H9 (cell line): ENCODE results near the gene RNF114. TPM values are rescaled to one million over a fixed set of nuclear protein-coding genes. Genes with fewer than 3 reads are reported as not detected.

ENCODE experiments used
- DNase-seq: peaks from one replicate; pipeline ENCODE4 v3.0.0-alpha.2; 2017
- H2AFZ ChIP-seq: one replicate; pipeline ENCODE4 v1.6.1; 2013; ENCODE audit warnings: mild to moderate bottlenecking, low read length, control low read depth, moderate library complexity
- H2AK5ac ChIP-seq: 2 replicates; pipeline ENCODE4 v1.6.1; 2013; ENCODE audit warnings: low read length, control low read depth, mixed read lengths; ENCODE audit not compliant: insufficient read length
- H2BK120ac ChIP-seq: one replicate; pipeline ENCODE4 v1.6.1; 2013; ENCODE audit warnings: low read depth, mild to moderate bottlenecking, low read length, control low read depth, inconsistent platforms; ENCODE audit not compliant: poor library complexity, severe bottlenecking
- H2BK12ac ChIP-seq: 2 replicates; pipeline ENCODE4 v1.6.1; 2013; ENCODE audit warnings: low read length, control low read depth, mixed read lengths, low read depth; ENCODE audit not compliant: insufficient read length
- H2BK15ac ChIP-seq: 2 replicates; pipeline ENCODE4 v1.6.1; 2013; ENCODE audit warnings: low read depth, low read length, control low read depth
- H2BK20ac ChIP-seq: one replicate; pipeline ENCODE4 v1.6.1; 2013; ENCODE audit warnings: low read depth, mild to moderate bottlenecking, low read length, control low read depth, inconsistent platforms; ENCODE audit not compliant: poor library complexity, severe bottlenecking
- H2BK5ac ChIP-seq: 2 replicates; pipeline ENCODE4 v1.6.1; 2013; ENCODE audit warnings: low read length, control low read depth, mixed read lengths; ENCODE audit not compliant: insufficient read length
- H3K14ac ChIP-seq: 2 replicates; pipeline ENCODE4 v1.6.1; 2013; ENCODE audit warnings: low read length, control low read depth; ENCODE audit not compliant: insufficient read depth
- H3K18ac ChIP-seq: 2 replicates; pipeline ENCODE4 v1.6.1; 2013; ENCODE audit warnings: low read depth, mild to moderate bottlenecking, mixed read lengths, low read length, control low read depth; ENCODE audit not compliant: insufficient read length
- H3K23ac ChIP-seq: 2 replicates; pipeline ENCODE4 v1.6.1; 2013; ENCODE audit warnings: low read length, control low read depth, mixed read lengths, low read depth; ENCODE audit not compliant: insufficient read length
- H3K23me2 ChIP-seq: 2 replicates; pipeline ENCODE4 v1.6.1; 2013; ENCODE audit warnings: low read depth, mild to moderate bottlenecking, mixed read lengths, low read length, control low read depth; ENCODE audit not compliant: insufficient read length, poor library complexity, severe bottlenecking
- H3K27ac ChIP-seq: 2 replicates; pipeline ENCODE4 v1.5.1; 2013; ENCODE audit warnings: low read length, control low read depth, mixed read lengths, low read depth; ENCODE audit not compliant: insufficient read length
- H3K27me3 ChIP-seq: 2 replicates; pipeline ENCODE4 v1.6.1; 2013; ENCODE audit warnings: low read length, control low read depth, inconsistent platforms; ENCODE audit not compliant: insufficient read depth
- H3K4ac ChIP-seq: 2 replicates; pipeline ENCODE4 v1.6.1; 2013; ENCODE audit warnings: low read depth, mild to moderate bottlenecking, control low read depth, inconsistent platforms, low read length, moderate library complexity
- H3K4me1 ChIP-seq: 2 replicates; pipeline ENCODE4 v1.6.1; 2013; ENCODE audit warnings: low read length, control low read depth, inconsistent platforms; ENCODE audit not compliant: insufficient read depth
- H3K4me2 ChIP-seq: 2 replicates; pipeline ENCODE4 v1.6.1; 2013; ENCODE audit warnings: low read length, control low read depth, mixed read lengths; ENCODE audit not compliant: insufficient read length, insufficient read depth
- H3K56ac ChIP-seq: 2 replicates; pipeline ENCODE4 v1.6.1; 2013; ENCODE audit warnings: low read depth, mild to moderate bottlenecking, mixed read lengths, low read length, control low read depth; ENCODE audit not compliant: insufficient read length
- H3K79me1 ChIP-seq: 2 replicates; pipeline ENCODE4 v1.6.1; 2013; ENCODE audit warnings: low read depth, mild to moderate bottlenecking, moderate library complexity, low read length, control low read depth, inconsistent platforms; ENCODE audit not compliant: insufficient read depth, poor library complexity, severe bottlenecking
- H3K79me2 ChIP-seq: 2 replicates; pipeline ENCODE4 v1.6.1; 2013; ENCODE audit warnings: low read length, control low read depth, inconsistent platforms; ENCODE audit not compliant: insufficient read depth
- H3K9ac ChIP-seq: 2 replicates; pipeline ENCODE4 v1.6.1; 2013; ENCODE audit warnings: low read length, control low read depth, mixed read lengths; ENCODE audit not compliant: insufficient read length; ENCODE audit errors: extremely low read depth
- H3K9me3 ChIP-seq: one replicate; pipeline ENCODE4 v1.6.1; 2013; ENCODE audit warnings: low read depth, low read length, inconsistent platforms; ENCODE audit not compliant: control insufficient read depth
- H3T11ph ChIP-seq: one replicate; pipeline ENCODE4 v1.6.1; 2013; ENCODE audit warnings: mild to moderate bottlenecking, low read length, control low read depth, inconsistent platforms
- H4K20me1 ChIP-seq: one replicate; pipeline ENCODE4 v1.6.1; 2013; ENCODE audit not compliant: control insufficient read depth, insufficient read length, insufficient read depth
- H4K5ac ChIP-seq: 2 replicates; pipeline ENCODE4 v1.6.1; 2013; ENCODE audit warnings: low read depth, mild to moderate bottlenecking, mixed read lengths, low read length, control low read depth; ENCODE audit not compliant: insufficient read length
- H4K8ac ChIP-seq: replicated peaks from 2 replicates; pipeline ENCODE4 v1.6.1; 2013; ENCODE audit warnings: low read length, control low read depth, mixed read lengths, low read depth; ENCODE audit not compliant: insufficient read length
- H4K91ac ChIP-seq: 2 replicates; pipeline ENCODE4 v1.6.1; 2013; ENCODE audit warnings: low read depth, mild to moderate bottlenecking, moderate library complexity, mixed read lengths, low read length, control low read depth; ENCODE audit not compliant: insufficient read length
- H3K27ac Mint-ChIP-seq, 3 experiments: 2 replicates in 2 of 3; 3 replicates in 1 of 3; pipeline ENCODE4 v1.8.0; 2020 to 2021; ENCODE audit warnings: mixed read lengths in 3 of 3, mild to moderate bottlenecking in 1 of 3, moderate library complexity in 1 of 3
- H3K27me3 Mint-ChIP-seq: 2 replicates; pipeline ENCODE4 v1.8.0; 2021; ENCODE audit warnings: low read depth, mild to moderate bottlenecking, moderate library complexity, mixed read lengths
- H3K36me3 Mint-ChIP-seq, 3 experiments: 2 replicates in 2 of 3; 3 replicates in 1 of 3; pipeline ENCODE4 v1.8.0; 2020 to 2021; ENCODE audit warnings: low read depth in 3 of 3, mixed read lengths in 3 of 3; ENCODE audit not compliant: insufficient read depth in 1 of 3
- H3K4me1 Mint-ChIP-seq, 2 experiments: 2 replicates each; pipeline ENCODE4 v1.8.0; 2020; ENCODE audit warnings: mixed read lengths in 2 of 2
- H3K4me3 Mint-ChIP-seq, 2 experiments: 2 replicates in 1 of 2; 3 replicates in 1 of 2; pipeline ENCODE4 v1.8.0; 2020 to 2021; ENCODE audit warnings: mild to moderate bottlenecking in 2 of 2, mixed read lengths in 2 of 2, moderate library complexity in 1 of 2
- H3K9me3 Mint-ChIP-seq, 2 experiments: 2 replicates in 1 of 2; 3 replicates in 1 of 2; pipeline ENCODE4 v1.8.0; 2020; ENCODE audit warnings: mild to moderate bottlenecking in 2 of 2, mixed read lengths in 2 of 2, moderate library complexity in 1 of 2
- CTCF ChIP-seq: fragments of 200-600 bp; sonication (generic); conservative IDR thresholded peaks from 3 replicates; pipeline ENCODE4 v1.8.0; 2021; ENCODE audit warnings: antibody characterized with exemption, mild to moderate bottlenecking
- WGBS: extraction: QIAGEN DNeasy Blood & Tissue Kit; methylation state at CpG from one replicate; pipeline ENCODE4 v1.1.7; 2013; ENCODE audit warnings: missing lambda C conversion rate, low lambda C conversion rate, mixed read lengths; ENCODE audit not compliant: insufficient read length; ENCODE audit errors: extremely low coverage; 5-methylcytosine and 5-hydroxymethylcytosine counted together
- total RNA-seq: library from RNA; stranded (reverse); gene quantifications from 2 replicates; pipeline ENCODE4 v1.2.1, GENCODE V29; 2021

Gene RNF114
- total RNA-seq, 1 experiment from 2014 or later = 75.5 TPM

- H3K9ac ChIP-seq = no peak overlapping the region
- no peak overlapping the region for H3T11ph ChIP-seq
- H3K4me1 ChIP-seq = peaks cover 15% of the 10 kb centered on the region
- H2BK15ac ChIP-seq = no peak overlapping the region
- H3K9me3 ChIP-seq = no peaks in the 10 kb centered on the region
- Mint-ChIP-seq H3K27me3 (peaks cover 4% of the 10 kb centered on the region), H3K27ac (peak overlapping the region in 1 of 3 experiments; percentile 14; a peak in 2 of 7 replicates), H3K4me3 (peak overlapping the region in 1 of 2 experiments; percentile 40; a peak in 1 of 5 replicates), H3K9me3 (peaks cover 0 to 2% of the 10 kb centered on the region in 2 experiments; a peak in 1 of 5 replicates), H3K4me1 (peaks cover 71 to 89% of the 10 kb centered on the region in 2 experiments), H3K36me3 (peaks cover 13 to 37% (median 22%) of the 10 kb centered on the region in 3 experiments; a peak in 6 of 7 replicates)
- peaks cover 11% of the 10 kb centered on the region for H3K23me2 ChIP-seq
- no peak overlapping the region for H3K27ac ChIP-seq
- H3K27me3 ChIP-seq = no peaks in the 10 kb centered on the region; the same call in 1 of the 2 replicates
- TF ChIP-seq CTCF = no peak
- no peak overlapping the region for H3K14ac ChIP-seq
- no peak overlapping the region for H4K8ac ChIP-seq
- no peaks in the 10 kb centered on the region; the same call in 1 of the 2 replicates for H3K79me2 ChIP-seq
- peaks cover 2% of the 10 kb centered on the region for H4K20me1 ChIP-seq
- H3K56ac ChIP-seq = no peak overlapping the region
- no peak overlapping the region for H2BK12ac ChIP-seq
- no peak for DNase-seq
- no peak overlapping the region for H2AK5ac ChIP-seq
- H4K5ac ChIP-seq = no peak overlapping the region
- H3K79me1 ChIP-seq = no peaks in the 10 kb centered on the region
- no CpG with 5 or more reads among the region's 15 CpGs for WGBS
- H3K4ac ChIP-seq = no peak overlapping the region
- no peak overlapping the region for H3K4me2 ChIP-seq
- H2BK20ac ChIP-seq = no peak overlapping the region
- no peak overlapping the region for H2AFZ ChIP-seq
- H4K91ac ChIP-seq = no peak overlapping the region
- no peak overlapping the region for H2BK120ac ChIP-seq
- no peak overlapping the region for H3K18ac ChIP-seq
- H3K23ac ChIP-seq = no peak overlapping the region
- no peak overlapping the region for H2BK5ac ChIP-seq
Measured at GRCh38 chr20:49987015-49987867, 51.0 kb downstream of the RNF114 start.
